HEK293 (cell line): ENCODE results near the gene KDM2B.

ENCODE experiments used
- EGR2 ChIP-seq: fragments of 450-650 bp; formaldehyde crosslinking; IDR thresholded peaks from 2 replicates; pipeline ENCODE4 v1.5.1; 2016; ENCODE audit warnings: low read depth, missing biosample characterization, missing genetic modification characterization
- GLI2 ChIP-seq: fragments of 450-650 bp; formaldehyde crosslinking; IDR thresholded peaks from 2 replicates; pipeline ENCODE4; 2017; ENCODE audit warnings: missing biosample characterization, missing genetic modification characterization, low read depth, borderline replicate concordance
- GLIS2 ChIP-seq: fragments of 450-650 bp; formaldehyde crosslinking; IDR thresholded peaks from 2 replicates; pipeline ENCODE4 v1.5.1; 2016; ENCODE audit warnings: missing biosample characterization, missing genetic modification characterization
- KLF9 ChIP-seq: fragments of 450-650 bp; formaldehyde crosslinking; IDR thresholded peaks from 2 replicates; pipeline ENCODE4 v1.5.1; 2016; ENCODE audit warnings: missing biosample characterization, missing genetic modification characterization, low read depth
- MEIS1 ChIP-seq: sonication (generic); formaldehyde crosslinking; IDR thresholded peaks from 2 replicates; pipeline ENCODE4 v1.8.1; 2022; ENCODE audit warnings: missing genetic modification reagents, mild to moderate bottlenecking, borderline replicate concordance
- MZF1 ChIP-seq: fragments of 450-650 bp; formaldehyde crosslinking; IDR thresholded peaks from 2 replicates; pipeline ENCODE4 v1.5.1; 2017; ENCODE audit warnings: missing biosample characterization, missing genetic modification characterization, borderline replicate concordance
- PRDM10 ChIP-seq: fragments of 450-650 bp; formaldehyde crosslinking; IDR thresholded peaks from 2 replicates; pipeline ENCODE4 v1.5.1; 2016; ENCODE audit warnings: missing biosample characterization, missing genetic modification characterization
- SP3 ChIP-seq: fragments of 450-650 bp; formaldehyde crosslinking; IDR thresholded peaks from 2 replicates; pipeline ENCODE4 v1.5.1; 2016; ENCODE audit warnings: missing biosample characterization, missing genetic modification characterization
- WT1 ChIP-seq: fragments of 450-650 bp; formaldehyde crosslinking; IDR thresholded peaks from 2 replicates; pipeline ENCODE4 v1.5.1; 2016; ENCODE audit warnings: missing biosample characterization, missing genetic modification characterization
- ZFP41 ChIP-seq: fragments of 450-650 bp; formaldehyde crosslinking; IDR thresholded peaks from 2 replicates; pipeline ENCODE4 v1.5.1; 2016; ENCODE audit warnings: missing biosample characterization, missing genetic modification characterization, borderline replicate concordance
- ZNF114 ChIP-seq: fragments of 450-650 bp; formaldehyde crosslinking; IDR thresholded peaks from 2 replicates; pipeline ENCODE4 v1.5.0; 2017; ENCODE audit warnings: missing biosample characterization, missing genetic modification characterization
- ZNF175 ChIP-seq: fragments of 450-650 bp; formaldehyde crosslinking; IDR thresholded peaks from 2 replicates; pipeline ENCODE4 v1.5.1; 2016; ENCODE audit warnings: missing biosample characterization, missing genetic modification characterization
- ZNF239 ChIP-seq: fragments of 450-650 bp; formaldehyde crosslinking; IDR thresholded peaks from 2 replicates; pipeline ENCODE4 v1.5.1; 2016; ENCODE audit warnings: missing biosample characterization, missing genetic modification characterization
- ZNF324 ChIP-seq: fragments of 450-650 bp; formaldehyde crosslinking; IDR thresholded peaks from 2 replicates; pipeline ENCODE4 v1.5.1; 2016; ENCODE audit warnings: missing biosample characterization, missing genetic modification characterization
- ZNF335 ChIP-seq: fragments of 450-650 bp; formaldehyde crosslinking; conservative IDR thresholded peaks from 2 replicates; pipeline ENCODE4 v1.5.1; 2016; ENCODE audit warnings: missing biosample characterization, missing genetic modification characterization
- ZNF391 ChIP-seq: fragments of 450-650 bp; formaldehyde crosslinking; IDR thresholded peaks from 2 replicates; pipeline ENCODE4 v1.5.1; 2016; ENCODE audit warnings: low read depth, missing biosample characterization, missing genetic modification characterization, borderline replicate concordance
- ZNF423 ChIP-seq: fragments of 450-650 bp; formaldehyde crosslinking; IDR thresholded peaks from 2 replicates; pipeline ENCODE4 v1.5.1; 2016; ENCODE audit warnings: missing biosample characterization, missing genetic modification characterization
- ZNF449 ChIP-seq: fragments of 450-650 bp; formaldehyde crosslinking; IDR thresholded peaks from 2 replicates; pipeline ENCODE4 v1.5.1; 2017; ENCODE audit warnings: missing biosample characterization, mild to moderate bottlenecking, missing genetic modification characterization, moderate library complexity
- ZNF473 ChIP-seq: fragments of 450-650 bp; formaldehyde crosslinking; IDR thresholded peaks from 2 replicates; pipeline ENCODE4 v1.5.1; 2017; ENCODE audit warnings: missing biosample characterization, missing genetic modification characterization
- ZNF701 ChIP-seq: fragments of 450-650 bp; formaldehyde crosslinking; IDR thresholded peaks from 2 replicates; pipeline ENCODE4 v1.5.1; 2016; ENCODE audit warnings: missing biosample characterization, missing genetic modification characterization
- ZNF707 ChIP-seq: fragments of 450-650 bp; formaldehyde crosslinking; IDR thresholded peaks from 2 replicates; pipeline ENCODE4 v1.5.1; 2016; ENCODE audit warnings: missing biosample characterization, missing genetic modification characterization
- ZSCAN30 ChIP-seq: fragments of 450-650 bp; IDR thresholded peaks from 2 replicates; pipeline ENCODE4 v1.5.1; 2018; ENCODE audit warnings: missing biosample characterization, mild to moderate bottlenecking, missing genetic modification characterization, moderate library complexity
- TF ChIP-seq, protein P1 (sequence below): fragments of 450-650 bp; formaldehyde crosslinking; IDR thresholded peaks from 2 replicates; pipeline ENCODE4 v1.5.1; 2016; ENCODE audit warnings: missing biosample characterization, missing genetic modification characterization
- TF ChIP-seq, protein P2 (sequence below): fragments of 450-650 bp; formaldehyde crosslinking; IDR thresholded peaks from 2 replicates; pipeline ENCODE4 v1.5.1; 2016; ENCODE audit warnings: missing biosample characterization, missing genetic modification characterization, borderline replicate concordance
- TF ChIP-seq, protein P3 (sequence below): fragments of 450-650 bp; formaldehyde crosslinking; IDR thresholded peaks from 2 replicates; pipeline ENCODE4 v1.5.1; 2016; ENCODE audit warnings: missing biosample characterization, missing genetic modification characterization
- TF ChIP-seq, protein P4 (sequence below): IDR thresholded peaks from 2 replicates; pipeline ENCODE4 v1.6.1; 2011; ENCODE audit warnings: mild to moderate bottlenecking, low read depth, low read length, borderline replicate concordance

The KDM2B gene

DNA sequence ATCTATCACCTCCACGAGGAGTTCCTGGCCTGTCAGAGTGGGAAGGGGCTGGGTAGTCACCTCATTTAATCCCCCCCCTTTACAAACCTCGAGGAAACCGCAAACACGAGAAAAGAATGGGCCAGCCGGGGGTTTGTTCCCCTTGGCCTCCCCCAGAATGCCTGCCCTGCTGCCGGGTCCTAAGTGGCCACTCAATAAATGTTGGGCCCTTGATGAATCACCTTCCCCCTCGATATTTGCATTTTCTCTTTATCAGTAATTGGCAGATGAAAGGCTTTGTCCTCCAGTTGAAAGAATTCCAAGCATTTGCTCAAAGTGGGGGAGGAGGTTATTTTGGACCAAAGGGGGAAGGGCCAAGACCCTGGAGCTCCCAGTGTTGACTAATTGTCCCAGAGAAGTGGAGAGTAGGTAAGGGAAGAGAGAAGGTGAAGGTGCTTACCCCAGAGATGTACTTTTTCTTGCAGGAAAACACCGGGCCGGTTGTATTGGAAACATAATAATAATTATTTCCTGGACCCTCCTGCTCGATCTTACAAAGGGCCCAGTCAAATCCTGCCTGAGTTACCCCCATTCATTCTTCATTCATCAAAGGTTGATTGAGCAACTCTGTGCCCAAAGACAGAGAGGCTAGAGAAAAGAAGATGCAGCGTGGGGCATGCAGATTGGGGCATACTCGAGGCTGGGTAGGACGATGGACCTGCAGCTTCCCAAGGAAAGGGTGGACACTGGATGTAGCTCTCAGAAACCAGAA, 1.9 kb upstream of the KDM2B start (continued):
- TF ChIP-seq, protein P1, sequence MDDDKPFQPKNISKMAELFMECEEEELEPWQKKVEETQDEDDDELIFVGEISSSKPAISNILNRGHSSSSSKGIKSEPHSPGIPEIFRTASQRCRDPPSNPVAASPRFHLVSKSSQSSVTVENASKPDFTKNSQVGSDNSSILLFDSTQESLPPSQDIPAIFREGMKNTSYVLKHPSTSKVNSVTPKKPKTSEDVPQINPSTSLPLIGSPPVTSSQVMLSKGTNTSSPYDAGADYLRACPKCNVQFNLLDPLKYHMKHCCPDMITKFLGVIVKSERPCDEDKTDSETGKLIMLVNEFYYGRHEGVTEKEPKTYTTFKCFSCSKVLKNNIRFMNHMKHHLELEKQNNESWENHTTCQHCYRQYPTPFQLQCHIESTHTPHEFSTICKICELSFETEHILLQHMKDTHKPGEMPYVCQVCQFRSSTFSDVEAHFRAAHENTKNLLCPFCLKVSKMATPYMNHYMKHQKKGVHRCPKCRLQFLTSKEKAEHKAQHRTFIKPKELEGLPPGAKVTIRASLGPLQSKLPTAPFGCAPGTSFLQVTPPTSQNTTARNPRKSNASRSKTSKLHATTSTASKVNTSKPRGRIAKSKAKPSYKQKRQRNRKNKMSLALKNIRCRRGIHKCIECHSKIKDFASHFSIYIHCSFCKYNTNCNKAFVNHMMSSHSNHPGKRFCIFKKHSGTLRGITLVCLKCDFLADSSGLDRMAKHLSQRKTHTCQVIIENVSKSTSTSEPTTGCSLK, result no peak
- TF ChIP-seq MEIS1 (CRISPR knock-in tag) (no peak), ZNF423 (no peak), ZNF449 (tag by site-specific recombination) (no peak), GLI2 (tag by site-specific recombination) (no peak), ZNF707 (tag by site-specific recombination) (no peak), ZSCAN30 (tag by site-specific recombination) (no peak), ZNF175 (tag by site-specific recombination) (no peak), ZNF473 (tag by site-specific recombination) (no peak), ZFP41 (tag by site-specific recombination) (no peak), ZNF335 (peak; percentile 69), KLF9 (tag by site-specific recombination) (no peak), ZNF114 (tag by site-specific recombination) (no peak), SP3 (tag by site-specific recombination) (peak; percentile 34; the same call in 1 of the 2 replicates), MZF1 (no peak), EGR2 (peak; percentile 43; the same call in 1 of the 2 replicates), ZNF239 (tag by site-specific recombination) (no peak), WT1 (tag by site-specific recombination) (no peak), ZNF701 (no peak), ZNF324 (no peak), PRDM10 (peak; percentile 76), ZNF391 (tag by site-specific recombination) (no peak), GLIS2 (no peak; the same call in 1 of the 2 replicates)
- TF ChIP-seq, protein P2, sequence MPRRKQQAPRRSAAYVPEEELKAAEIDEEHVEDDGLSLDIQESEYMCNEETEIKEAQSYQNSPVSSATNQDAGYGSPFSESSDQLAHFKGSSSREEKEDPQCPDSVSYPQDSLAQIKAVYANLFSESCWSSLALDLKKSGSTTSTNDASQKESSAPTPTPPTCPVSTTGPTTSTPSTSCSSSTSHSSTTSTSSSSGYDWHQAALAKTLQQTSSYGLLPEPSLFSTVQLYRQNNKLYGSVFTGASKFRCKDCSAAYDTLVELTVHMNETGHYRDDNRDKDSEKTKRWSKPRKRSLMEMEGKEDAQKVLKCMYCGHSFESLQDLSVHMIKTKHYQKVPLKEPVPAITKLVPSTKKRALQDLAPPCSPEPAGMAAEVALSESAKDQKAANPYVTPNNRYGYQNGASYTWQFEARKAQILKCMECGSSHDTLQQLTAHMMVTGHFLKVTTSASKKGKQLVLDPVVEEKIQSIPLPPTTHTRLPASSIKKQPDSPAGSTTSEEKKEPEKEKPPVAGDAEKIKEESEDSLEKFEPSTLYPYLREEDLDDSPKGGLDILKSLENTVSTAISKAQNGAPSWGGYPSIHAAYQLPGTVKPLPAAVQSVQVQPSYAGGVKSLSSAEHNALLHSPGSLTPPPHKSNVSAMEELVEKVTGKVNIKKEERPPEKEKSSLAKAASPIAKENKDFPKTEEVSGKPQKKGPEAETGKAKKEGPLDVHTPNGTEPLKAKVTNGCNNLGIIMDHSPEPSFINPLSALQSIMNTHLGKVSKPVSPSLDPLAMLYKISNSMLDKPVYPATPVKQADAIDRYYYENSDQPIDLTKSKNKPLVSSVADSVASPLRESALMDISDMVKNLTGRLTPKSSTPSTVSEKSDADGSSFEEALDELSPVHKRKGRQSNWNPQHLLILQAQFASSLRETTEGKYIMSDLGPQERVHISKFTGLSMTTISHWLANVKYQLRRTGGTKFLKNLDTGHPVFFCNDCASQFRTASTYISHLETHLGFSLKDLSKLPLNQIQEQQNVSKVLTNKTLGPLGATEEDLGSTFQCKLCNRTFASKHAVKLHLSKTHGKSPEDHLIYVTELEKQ (tag by site-specific recombination), result no peak
- TF ChIP-seq, protein P3, sequence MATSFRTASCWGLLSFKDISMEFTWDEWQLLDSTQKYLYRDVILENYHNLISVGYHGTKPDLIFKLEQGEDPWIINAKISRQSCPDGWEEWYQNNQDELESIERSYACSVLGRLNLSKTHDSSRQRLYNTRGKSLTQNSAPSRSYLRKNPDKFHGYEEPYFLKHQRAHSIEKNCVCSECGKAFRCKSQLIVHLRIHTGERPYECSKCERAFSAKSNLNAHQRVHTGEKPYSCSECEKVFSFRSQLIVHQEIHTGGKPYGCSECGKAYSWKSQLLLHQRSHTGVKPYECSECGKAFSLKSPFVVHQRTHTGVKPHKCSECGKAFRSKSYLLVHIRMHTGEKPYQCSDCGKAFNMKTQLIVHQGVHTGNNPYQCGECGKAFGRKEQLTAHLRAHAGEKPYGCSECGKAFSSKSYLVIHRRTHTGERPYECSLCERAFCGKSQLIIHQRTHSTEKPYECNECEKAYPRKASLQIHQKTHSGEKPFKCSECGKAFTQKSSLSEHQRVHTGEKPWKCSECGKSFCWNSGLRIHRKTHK (tag by site-specific recombination), result no peak
- TF ChIP-seq, protein P4, sequence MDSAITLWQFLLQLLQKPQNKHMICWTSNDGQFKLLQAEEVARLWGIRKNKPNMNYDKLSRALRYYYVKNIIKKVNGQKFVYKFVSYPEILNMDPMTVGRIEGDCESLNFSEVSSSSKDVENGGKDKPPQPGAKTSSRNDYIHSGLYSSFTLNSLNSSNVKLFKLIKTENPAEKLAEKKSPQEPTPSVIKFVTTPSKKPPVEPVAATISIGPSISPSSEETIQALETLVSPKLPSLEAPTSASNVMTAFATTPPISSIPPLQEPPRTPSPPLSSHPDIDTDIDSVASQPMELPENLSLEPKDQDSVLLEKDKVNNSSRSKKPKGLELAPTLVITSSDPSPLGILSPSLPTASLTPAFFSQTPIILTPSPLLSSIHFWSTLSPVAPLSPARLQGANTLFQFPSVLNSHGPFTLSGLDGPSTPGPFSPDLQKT, result no peak
